ENCODE results near the gene ACTR8. TPM values are rescaled to one million over a fixed set of nuclear protein-coding genes. Genes with fewer than 3 reads are reported as not detected.
A peak's percentile ranks its signal among the peaks of the same experiment; 100 is the strongest.

ACTR8 gene
- polyA plus RNA-seq, 1 experiment = 33.0 TPM

GRCh38 chr3:53850895-53851294 lies 31.1 kb downstream of the ACTR8 start:
- H3K4me3 ChIP-seq (ENCODE audit: low read depth, low read length) = no peak overlapping the region
- TF ChIP-seq, protein P1, sequence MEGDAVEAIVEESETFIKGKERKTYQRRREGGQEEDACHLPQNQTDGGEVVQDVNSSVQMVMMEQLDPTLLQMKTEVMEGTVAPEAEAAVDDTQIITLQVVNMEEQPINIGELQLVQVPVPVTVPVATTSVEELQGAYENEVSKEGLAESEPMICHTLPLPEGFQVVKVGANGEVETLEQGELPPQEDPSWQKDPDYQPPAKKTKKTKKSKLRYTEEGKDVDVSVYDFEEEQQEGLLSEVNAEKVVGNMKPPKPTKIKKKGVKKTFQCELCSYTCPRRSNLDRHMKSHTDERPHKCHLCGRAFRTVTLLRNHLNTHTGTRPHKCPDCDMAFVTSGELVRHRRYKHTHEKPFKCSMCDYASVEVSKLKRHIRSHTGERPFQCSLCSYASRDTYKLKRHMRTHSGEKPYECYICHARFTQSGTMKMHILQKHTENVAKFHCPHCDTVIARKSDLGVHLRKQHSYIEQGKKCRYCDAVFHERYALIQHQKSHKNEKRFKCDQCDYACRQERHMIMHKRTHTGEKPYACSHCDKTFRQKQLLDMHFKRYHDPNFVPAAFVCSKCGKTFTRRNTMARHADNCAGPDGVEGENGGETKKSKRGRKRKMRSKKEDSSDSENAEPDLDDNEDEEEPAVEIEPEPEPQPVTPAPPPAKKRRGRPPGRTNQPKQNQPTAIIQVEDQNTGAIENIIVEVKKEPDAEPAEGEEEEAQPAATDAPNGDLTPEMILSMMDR (IDR thresholded peaks at IDR 0.05; ENCODE audit: insufficient read depth, low read depth, low read length) = no peak
- CTCF ChIA-PET = no interaction called here
- POLR2A ChIA-PET = no interaction called here
- H3K27me3 ChIP-seq (ENCODE audit: control insufficient read depth, insufficient read depth, low read length) = peaks cover 7% of the 10 kb centered on the region
- H3K36me3 ChIP-seq (ENCODE audit: control insufficient read depth, insufficient read depth, low read length) = no peaks in the 10 kb centered on the region
- no peak for DNase-seq (ENCODE audit: low read depth)

- DNase-seq (ENCODE audit: low read depth) = no peak
- Histone ChIP-seq H3K4me3 (ENCODE audit: low read depth, low read length) (no peak overlapping the region), H3K27me3 (ENCODE audit: control insufficient read depth, insufficient read depth, low read length) (peaks cover 9% of the 10 kb centered on the region), H3K36me3 (ENCODE audit: control insufficient read depth, insufficient read depth, low read length) (no peaks in the 10 kb centered on the region)
- ChIA-PET POLR2A (no interaction called here), CTCF (no interaction called here)
- TF ChIP-seq, protein P1 (IDR thresholded peaks at IDR 0.05; ENCODE audit: insufficient read depth, low read depth, low read length) = no peak
Measured at GRCh38 chr3:53849916-53850315, 32.0 kb downstream of the ACTR8 start.

GRCh38 chr3:53846851-53847155 lies 35.1 kb downstream of the ACTR8 start:
- DNase-seq (ENCODE audit: low read depth) = no peak
- CTCF ChIA-PET = interaction anchor here (1.7 kb wide), 1 partner anchor 18 kb away, joined by 6 read pairs; no protein-coding TSS in a partner anchor
- no peaks in the 10 kb centered on the region for H3K36me3 ChIP-seq (ENCODE audit: control insufficient read depth, insufficient read depth, low read length)
- TF ChIP-seq, protein P1 (IDR thresholded peaks at IDR 0.05; ENCODE audit: insufficient read depth, low read depth, low read length) = no peak
- no peak overlapping the region for H3K4me3 ChIP-seq (ENCODE audit: low read depth, low read length)
- H3K27me3 ChIP-seq (ENCODE audit: control insufficient read depth, insufficient read depth, low read length) = peaks cover 9% of the 10 kb centered on the region
- POLR2A ChIA-PET = no interaction called here

DNA sequence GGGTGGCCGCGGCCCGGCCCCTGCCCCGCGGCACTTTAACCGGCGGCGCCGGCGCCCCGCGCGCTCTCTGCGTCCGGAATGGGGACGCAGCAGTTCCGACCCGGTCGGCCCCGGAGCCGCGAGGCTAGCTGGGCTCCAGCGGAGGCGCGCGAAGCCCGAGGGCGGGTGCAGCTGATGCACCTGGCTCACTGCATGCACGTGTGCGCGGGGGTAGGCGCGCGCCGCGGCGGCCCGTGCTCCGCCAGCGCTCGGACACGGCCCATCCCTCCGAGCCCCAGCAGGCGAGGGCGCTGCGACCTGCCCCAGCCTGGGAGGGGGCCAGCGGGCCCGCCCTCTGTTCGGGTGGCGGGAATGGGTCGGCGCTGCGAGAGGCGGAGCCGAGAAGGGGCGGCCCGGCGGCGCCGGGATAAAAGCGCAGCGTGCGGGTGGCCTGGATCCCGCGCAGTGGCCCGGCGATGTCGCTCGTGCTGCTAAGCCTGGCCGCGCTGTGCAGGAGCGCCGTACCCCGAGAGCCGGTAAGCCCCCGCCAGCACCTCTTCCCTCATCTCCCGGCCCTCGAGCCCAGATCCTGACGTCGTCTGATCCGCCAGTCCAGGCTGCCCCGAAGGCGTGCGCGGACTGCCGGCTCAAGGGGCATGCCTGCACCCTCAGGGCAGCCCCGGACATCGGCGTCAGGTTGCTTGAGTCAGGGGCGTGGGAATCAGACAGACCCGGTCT lies 35.7 kb downstream of the ACTR8 start, which contains the start of the genes CHDH and IL17RB:
Gene CHDH (minus strand): TSS at position 286 of the 717 bp plus-strand sequence. CDS start 22,411 bp downstream, outside the sequence.
Gene IL17RB (plus strand): TSS at position 435 of the 717 bp plus-strand sequence. CDS start 21 bp downstream, at position 456.
- Histone ChIP-seq H3K4me3 (ENCODE audit: low read depth, low read length) (peak within 1 kb of the TSS; percentile 45), H3K36me3 (ENCODE audit: control insufficient read depth, insufficient read depth, low read length) (no peaks in the 10 kb centered on the region), H3K27me3 (ENCODE audit: control insufficient read depth, insufficient read depth, low read length) (peaks cover 9% of the 10 kb centered on the region)
- POLR2A ChIA-PET = no interaction called here
- TF ChIP-seq, protein P1 (IDR thresholded peaks at IDR 0.05; ENCODE audit: insufficient read depth, low read depth, low read length) = no peak
- CTCF ChIA-PET = interaction anchor here (0.8 to 2.5 kb wide), 5 partner anchors 10 to 168 kb away, joined by 3 to 8 read pairs (median 3); no protein-coding TSS in a partner anchor
- DNase-seq (ENCODE audit: low read depth) = no peak

GRCh38 chr3:53845881-53846133 lies 36.1 kb downstream of the ACTR8 start:
- CTCF ChIA-PET = interaction anchor here (0.8 to 2.5 kb wide), 5 partner anchors 9 to 167 kb away, joined by 3 to 12 read pairs (median 3); no protein-coding TSS in a partner anchor
- POLR2A ChIA-PET = no interaction called here
- Histone ChIP-seq H3K4me3 (ENCODE audit: low read depth, low read length) (peak overlapping the region; percentile 45), H3K27me3 (ENCODE audit: control insufficient read depth, insufficient read depth, low read length) (peaks cover 9% of the 10 kb centered on the region), H3K36me3 (ENCODE audit: control insufficient read depth, insufficient read depth, low read length) (no peaks in the 10 kb centered on the region)
- no peak for DNase-seq (ENCODE audit: low read depth)
- TF ChIP-seq, protein P1 (IDR thresholded peaks at IDR 0.05; ENCODE audit: insufficient read depth, low read depth, low read length) = no peak
